Measurements from ENCODE around the gene NR1H2.

NR1H2 gene

GRCh38 chr19:50356691-50357177 is 19.5 kb upstream of the NR1H2 start:
- H3K27ac ChIP-seq, result no peak overlapping the region
- no peak for TF ChIP-seq CTCF (conservative IDR thresholded peaks at IDR 0.05)

GRCh38 chr19:50357178-50358100 is 18.8 kb upstream of the NR1H2 start:
- no peak overlapping the region for H3K27ac ChIP-seq
- peak; percentile 94 for TF ChIP-seq CTCF (conservative IDR thresholded peaks at IDR 0.05)

GRCh38 chr19:50358483-50359327 is 17.6 kb upstream of the NR1H2 start:
- TF ChIP-seq CTCF (conservative IDR thresholded peaks at IDR 0.05), result no peak
- H3K27ac ChIP-seq, result no peak overlapping the region

GRCh38 chr19:50359328-50359818 is 16.9 kb upstream of the NR1H2 start:
- TF ChIP-seq CTCF (conservative IDR thresholded peaks at IDR 0.05), result no peak
- H3K27ac ChIP-seq, result no peak overlapping the region

GRCh38 chr19:50361290-50362029 is 14.8 kb upstream of the NR1H2 start:
- H3K27ac ChIP-seq, result no peak overlapping the region
- TF ChIP-seq CTCF (conservative IDR thresholded peaks at IDR 0.05), result no peak

GRCh38 chr19:50362030-50362412 is 14.2 kb upstream of the NR1H2 start:
- TF ChIP-seq CTCF (conservative IDR thresholded peaks at IDR 0.05), result no peak
- no peak overlapping the region for H3K27ac ChIP-seq
